Measurements from ENCODE around the gene ELP4. TPM values are rescaled to one million over a fixed set of nuclear protein-coding genes. Genes with fewer than 3 reads are reported as not detected.

The ELP4 gene
- total and polyA plus RNA-seq, 2 experiments from 2014 or later, result 16.2 to 20.1 TPM

- H3K36me3 ChIP-seq (ENCODE audit: low read depth), result no peaks in the 10 kb centered on the region
- H3K4me1 ChIP-seq (ENCODE audit: insufficient read depth), result peaks cover 33% of the 10 kb centered on the region
- peaks cover 8% of the 10 kb centered on the region; the same call in 1 of the 2 replicates for H3F3A ChIP-seq (ENCODE audit: insufficient read depth)
- H3K79me2 ChIP-seq (ENCODE audit: insufficient read depth), result no peaks in the 10 kb centered on the region
- no peak overlapping the region for H3K27ac ChIP-seq
- in situ Hi-C loops (cut with MboI), result loop anchor here (25.0 kb wide), 1 partner anchor 521 kb away; no protein-coding TSS in a partner anchor
- DNase-seq, result peak; percentile 54
- H3K4me2 ChIP-seq (ENCODE audit: unreplicated experiment), result no peak overlapping the region
- H3K27me3 ChIP-seq (replicated peaks; ENCODE audit: insufficient read depth), result no peaks in the 10 kb centered on the region
- H3K4me3 ChIP-seq, result no peak overlapping the region
- TF ChIP-seq EZH2 (IDR thresholded peaks at IDR 0.05; ENCODE audit: insufficient read depth, poor library complexity, severe bottlenecking), result no peak
- TF ChIP-seq EZH2phosphoT487 (IDR thresholded peaks at IDR 0.05; ENCODE audit: insufficient read depth, low read depth), result no peak
- H3K9me2 ChIP-seq (ENCODE audit: insufficient read depth), result no peaks in the 10 kb centered on the region
- 69 to 80% methylated on average over 3 of the region's 3 CpGs for WGBS, 2 experiments (ENCODE audit: low coverage in 1 of 2, low lambda C conversion rate in 2 of 2, missing lambda C conversion rate in 2 of 2)
- no peak overlapping the region for H3K9ac ChIP-seq
- H2AFZ ChIP-seq, result no peak overlapping the region
- H3K9me3 ChIP-seq (ENCODE audit: low read depth), result no peaks in the 10 kb centered on the region
- H4K20me1 ChIP-seq (ENCODE audit: insufficient read depth), result no peaks in the 10 kb centered on the region
Measured at GRCh38 chr11:31641477-31642062, 132.0 kb downstream of the ELP4 start.

- Histone ChIP-seq H3K27ac (no peak overlapping the region), H3K9me3 (ENCODE audit: low read depth) (no peaks in the 10 kb centered on the region), H3K79me2 (ENCODE audit: insufficient read depth) (no peaks in the 10 kb centered on the region), H2AFZ (no peak overlapping the region), H4K20me1 (ENCODE audit: insufficient read depth) (no peaks in the 10 kb centered on the region), H3K36me3 (ENCODE audit: low read depth) (no peaks in the 10 kb centered on the region), H3K9me2 (ENCODE audit: insufficient read depth) (no peaks in the 10 kb centered on the region), H3K4me2 (ENCODE audit: unreplicated experiment) (no peak overlapping the region), H3K4me3 (no peak overlapping the region), H3K27me3 (replicated peaks; ENCODE audit: insufficient read depth) (no peaks in the 10 kb centered on the region), H3K9ac (no peak overlapping the region), H3K4me1 (ENCODE audit: insufficient read depth) (peaks cover 35% of the 10 kb centered on the region), H3F3A (ENCODE audit: insufficient read depth) (peaks cover 8% of the 10 kb centered on the region; the same call in 1 of the 2 replicates)
- in situ Hi-C loops (cut with MboI), result loop anchor here (25.0 kb wide), 1 partner anchor 518 kb away; no protein-coding TSS in a partner anchor
- WGBS, 2 experiments (ENCODE audit: low coverage in 1 of 2, low lambda C conversion rate in 2 of 2, missing lambda C conversion rate in 2 of 2), result 25 to 35% methylated on average over 1 of the region's 1 CpG
- DNase-seq, result peak; percentile 49
- no peak for TF ChIP-seq EZH2phosphoT487 (IDR thresholded peaks at IDR 0.05; ENCODE audit: insufficient read depth, low read depth)
- no peak for TF ChIP-seq EZH2 (IDR thresholded peaks at IDR 0.05; ENCODE audit: insufficient read depth, poor library complexity, severe bottlenecking)
Measured at GRCh38 chr11:31643857-31644256, 134.3 kb downstream of the ELP4 start.

GRCh38 chr11:31645747-31646146 lies 136.2 kb downstream of the ELP4 start:
- TF ChIP-seq EZH2phosphoT487 (IDR thresholded peaks at IDR 0.05; ENCODE audit: insufficient read depth, low read depth) (no peak), EZH2 (IDR thresholded peaks at IDR 0.05; ENCODE audit: insufficient read depth, poor library complexity, severe bottlenecking) (no peak)
- H3K9me2 ChIP-seq (ENCODE audit: insufficient read depth), result no peaks in the 10 kb centered on the region
- no peaks in the 10 kb centered on the region for H3K27me3 ChIP-seq (replicated peaks; ENCODE audit: insufficient read depth)
- H3K9ac ChIP-seq, result peak overlapping the region; percentile 8; the same call in 1 of the 2 replicates
- DNase-seq, result peak; percentile 90
- H3K36me3 ChIP-seq (ENCODE audit: low read depth), result no peaks in the 10 kb centered on the region
- no peaks in the 10 kb centered on the region for H4K20me1 ChIP-seq (ENCODE audit: insufficient read depth)
- no peaks in the 10 kb centered on the region for H3K79me2 ChIP-seq (ENCODE audit: insufficient read depth)
- H2AFZ ChIP-seq, result peak overlapping the region; percentile 45; the same call in 1 of the 2 replicates
- H3K4me2 ChIP-seq (ENCODE audit: unreplicated experiment), result peak overlapping the region; percentile 68
- no peaks in the 10 kb centered on the region for H3K9me3 ChIP-seq (ENCODE audit: low read depth)
- H3K27ac ChIP-seq, result peak overlapping the region; percentile 72
- H3F3A ChIP-seq (ENCODE audit: insufficient read depth), result peaks cover 8% of the 10 kb centered on the region; the same call in 1 of the 2 replicates
- peak overlapping the region; percentile 37 for H3K4me3 ChIP-seq
- in situ Hi-C loops (cut with MboI), result loop anchor here (25.0 kb wide), 1 partner anchor 517 kb away; no protein-coding TSS in a partner anchor
- peaks cover 35% of the 10 kb centered on the region for H3K4me1 ChIP-seq (ENCODE audit: insufficient read depth)

GRCh38 chr11:31646216-31646615 lies 136.6 kb downstream of the ELP4 start:
- H3K79me2 ChIP-seq (ENCODE audit: insufficient read depth), result no peaks in the 10 kb centered on the region
- H3K9ac ChIP-seq, result peak overlapping the region; percentile 8; the same call in 1 of the 2 replicates
- peak; percentile 25 for DNase-seq
- H4K20me1 ChIP-seq (ENCODE audit: insufficient read depth), result no peaks in the 10 kb centered on the region
- peak overlapping the region; percentile 45; the same call in 1 of the 2 replicates for H2AFZ ChIP-seq
- WGBS, 2 experiments (ENCODE audit: low coverage in 1 of 2, low lambda C conversion rate in 2 of 2, missing lambda C conversion rate in 2 of 2), result 6 to 13% methylated on average over 1 of the region's 1 CpG
- H3K9me2 ChIP-seq (ENCODE audit: insufficient read depth), result no peaks in the 10 kb centered on the region
- peak overlapping the region; percentile 68 for H3K4me2 ChIP-seq (ENCODE audit: unreplicated experiment)
- H3K36me3 ChIP-seq (ENCODE audit: low read depth), result no peaks in the 10 kb centered on the region
- H3K4me3 ChIP-seq, result peak overlapping the region; percentile 37
- H3K27me3 ChIP-seq (replicated peaks; ENCODE audit: insufficient read depth), result no peaks in the 10 kb centered on the region
- H3K9me3 ChIP-seq (ENCODE audit: low read depth), result no peaks in the 10 kb centered on the region
- in situ Hi-C loops (cut with MboI), result loop anchor here (25.0 kb wide), 1 partner anchor 516 kb away; no protein-coding TSS in a partner anchor
- H3F3A ChIP-seq (ENCODE audit: insufficient read depth), result peaks cover 8% of the 10 kb centered on the region; the same call in 1 of the 2 replicates
- no peak for TF ChIP-seq EZH2phosphoT487 (IDR thresholded peaks at IDR 0.05; ENCODE audit: insufficient read depth, low read depth)
- H3K27ac ChIP-seq, result peak overlapping the region; percentile 72
- H3K4me1 ChIP-seq (ENCODE audit: insufficient read depth), result peaks cover 35% of the 10 kb centered on the region

Data from GM23248 (cell line).